WTC11 (cell line): ENCODE results near the gene DISC1. TPM values are rescaled to one million over a fixed set of nuclear protein-coding genes. Genes with fewer than 3 reads are reported as not detected.

ENCODE experiments used
- ATAC-seq: fragments of 200-7000 bp; cut with Tn5 transposase; 2 replicates; pipeline ENCODE4 v1.10.0; 2021; ENCODE audit warnings: mild to moderate bottlenecking, moderate library complexity
- CTCF ChIA-PET: fragments of 300-600 bp; sonication (Branson Sonifier 250); formaldehyde crosslinking; loops from one replicate; lab custom pipeline; 2021; ENCODE audit warnings: antibody characterized with exemption; lab: Charles Lee
- POLR2A ChIA-PET: fragments of 350-600 bp; sonication (Branson Sonifier 250); formaldehyde crosslinking; loops from one replicate; lab custom pipeline; 2021; ENCODE audit warnings: antibody characterized with exemption; lab: Charles Lee
- DNase-seq: peaks from one replicate; pipeline ENCODE4 v3.0.0; 2021; ENCODE audit warnings: low spot score
- H3K27ac Mint-ChIP-seq: 2 replicates; pipeline ENCODE4 v1.8.0; 2021; ENCODE audit warnings: mixed read lengths
- H3K27me3 Mint-ChIP-seq: 2 replicates; pipeline ENCODE4 v1.8.0; 2021; ENCODE audit warnings: low read depth, mild to moderate bottlenecking, moderate library complexity, mixed read lengths
- H3K36me3 Mint-ChIP-seq: 2 replicates; pipeline ENCODE4 v1.8.0; 2021; ENCODE audit warnings: mixed read lengths
- H3K4me1 Mint-ChIP-seq: 2 replicates; pipeline ENCODE4 v1.8.0; 2022; ENCODE audit warnings: mixed read lengths
- H3K4me3 Mint-ChIP-seq: 2 replicates; pipeline ENCODE4 v1.8.0; 2021; ENCODE audit warnings: mild to moderate bottlenecking, moderate library complexity, mixed read lengths
- H3K9me3 Mint-ChIP-seq: 2 replicates; pipeline ENCODE4 v1.8.0; 2021; ENCODE audit warnings: mixed read lengths
- ARID4B ChIP-seq: sonication (generic); formaldehyde crosslinking; IDR thresholded peaks from 2 replicates; pipeline ENCODE4 v1.8.0; 2023; ENCODE audit warnings: missing genetic modification reagents, mild to moderate bottlenecking, borderline replicate concordance
- ATF1 ChIP-seq: sonication (generic); formaldehyde crosslinking; IDR thresholded peaks from 2 replicates; pipeline ENCODE4 v1.8.1; 2023; ENCODE audit warnings: mild to moderate bottlenecking, moderate library complexity, missing genetic modification reagents
- ATF2 ChIP-seq: sonication (generic); formaldehyde crosslinking; IDR thresholded peaks from 2 replicates; pipeline ENCODE4 v1.8.1; 2022; ENCODE audit warnings: low read depth, missing genetic modification reagents, borderline replicate concordance
- CDX4 ChIP-seq: fragments of 250-450 bp; sonication (Bioruptor Pico); IDR thresholded peaks from 2 replicates; pipeline ENCODE4 v1.9.0; 2021; ENCODE audit warnings: moderate library complexity, mild to moderate bottlenecking, inconsistent platforms, borderline replicate concordance
- CTCF ChIP-seq: fragments of 200-600 bp; IDR thresholded peaks from 2 replicates; pipeline ENCODE4 v1.8.0; 2022; ENCODE audit warnings: antibody characterized with exemption
- MXD4 ChIP-seq: fragments of 250-450 bp; sonication (Bioruptor Pico); IDR thresholded peaks from 2 replicates; pipeline ENCODE4 v1.8.0; 2021; ENCODE audit warnings: mild to moderate bottlenecking, moderate library complexity, borderline replicate concordance
- PRDM15 ChIP-seq: sonication (generic); formaldehyde crosslinking; IDR thresholded peaks from 2 replicates; pipeline ENCODE4 v1.8.0; 2022; ENCODE audit warnings: missing genetic modification reagents
- SMAD3 ChIP-seq: sonication (generic); formaldehyde crosslinking; IDR thresholded peaks from 2 replicates; pipeline ENCODE4 v1.8.0; 2022; ENCODE audit warnings: missing genetic modification reagents, mild to moderate bottlenecking, borderline replicate concordance
- TEAD1 ChIP-seq: sonication (generic); formaldehyde crosslinking; IDR thresholded peaks from 2 replicates; pipeline ENCODE4 v1.8.0; 2022; ENCODE audit warnings: mild to moderate bottlenecking, missing genetic modification reagents
- ZBTB43 ChIP-seq: sonication (generic); formaldehyde crosslinking; IDR thresholded peaks from 2 replicates; pipeline ENCODE4 v1.8.1; 2023; ENCODE audit warnings: mild to moderate bottlenecking, missing genetic modification reagents
- ZSCAN18 ChIP-seq: fragments of 250-450 bp; sonication (Bioruptor Pico); IDR thresholded peaks from 2 replicates; pipeline ENCODE4 v2.1.2; 2022; ENCODE audit warnings: mild to moderate bottlenecking, moderate library complexity
- total RNA-seq: library from RNA; stranded (reverse); gene quantifications from 3 replicates; pipeline ENCODE4 v1.2.3, GENCODE V29; 2021

DISC1 gene
- total RNA-seq, 1 experiment from 2014 or later = 5.5 TPM

GRCh38 chr1:231982871-231983587 lies 356.4 kb downstream of the DISC1 start (continued):
- TF ChIP-seq SMAD3 (CRISPR knock-in tag) (no peak), ATF2 (CRISPR knock-in tag) (no peak), MXD4 (no peak), ZBTB43 (no peak), CDX4 (CRISPR knock-in tag) (no peak)
- TF ChIP-seq, all 79 proteins: peak for 0

- POLR2A ChIA-PET = interaction anchor here (1.2 kb wide), 1 partner anchor 10 kb away, joined by 3 read pairs; no protein-coding TSS in a partner anchor
- Mint-ChIP-seq H3K27ac (no peak overlapping the region), H3K4me1 (peaks cover 17% of the 10 kb centered on the region), H3K27me3 (no peaks in the 10 kb centered on the region; the same call in 1 of the 2 replicates), H3K9me3 (no peaks in the 10 kb centered on the region), H3K36me3 (no peaks in the 10 kb centered on the region)
- no peak for DNase-seq
- CTCF ChIA-PET = interaction anchor here (0.6 to 2.4 kb wide), 46 partner anchors 8 to 644 kb away, joined by 3 to 16 read pairs (median 4); no protein-coding TSS in a partner anchor
- no peak for TF ChIP-seq MXD4
- TF ChIP-seq PRDM15 = no peak
- no peak for TF ChIP-seq ATF1
- no peak for TF ChIP-seq TEAD1 (CRISPR knock-in tag)
- TF ChIP-seq ZSCAN18 (CRISPR knock-in tag) = no peak
- no peak for TF ChIP-seq ARID4B (CRISPR knock-in tag)
- TF ChIP-seq CTCF = peak; percentile 17; the same call in 1 of the 2 replicates
- TF ChIP-seq, all 79 proteins: peak for 1
- H3K4me3 Mint-ChIP-seq = no peak overlapping the region
- ATAC-seq = peak; percentile 74
Observed at GRCh38 chr1:231983588-231984193, 357.1 kb downstream of the DISC1 start.
